Stimulated activated CD4-positive, alpha-beta T cell treated with anti-CD3 and anti-CD28 coated beads, Interleukin-4, amount 100 ng/mL, for 48 hours (primary cell): ENCODE data around the gene SFXN5.
"Not testable (repeated sequence)": the region's sequence is repeated elsewhere in the genome, so short reads cannot be mapped to it uniquely, and the experiment has no call there.

Experiments
- DNase-seq, 2 donors: peaks; one replicate each; pipeline ENCODE4 v3.0.0-alpha.2; 2020; ENCODE audit warnings: low read depth in 2 of 2

The SFXN5 gene

DNA sequence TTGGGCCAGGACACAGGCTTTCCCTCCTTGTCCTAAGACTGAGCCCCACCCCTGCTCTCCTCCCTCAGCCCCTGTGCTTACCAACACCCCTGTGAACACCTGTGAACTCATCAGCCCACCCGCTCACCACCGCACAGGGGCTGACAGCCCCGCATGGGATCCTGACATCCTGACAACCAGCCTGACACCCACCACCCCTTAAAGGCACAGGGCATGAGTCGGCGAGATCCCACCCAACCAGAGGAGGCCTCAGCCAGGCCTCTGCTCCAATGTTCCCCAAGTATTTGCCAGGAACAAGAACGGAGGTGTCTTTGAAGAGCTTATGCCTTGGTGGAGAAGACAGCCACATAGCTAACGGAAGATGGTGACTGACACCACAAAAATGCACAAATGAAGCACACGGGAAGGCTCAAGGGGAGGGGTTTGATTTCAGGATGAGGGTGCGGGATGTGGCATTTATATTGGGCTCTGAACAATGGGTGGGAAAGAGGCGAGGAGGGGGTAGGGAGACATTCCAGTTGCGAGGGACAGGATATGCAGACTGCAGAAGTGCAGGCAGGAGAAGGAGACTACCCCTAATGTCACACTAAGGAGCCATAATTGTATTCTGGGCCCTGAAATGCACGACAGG is 30.2 kb upstream of the SFXN5 start:
- DNase-seq = no peak

DNA sequence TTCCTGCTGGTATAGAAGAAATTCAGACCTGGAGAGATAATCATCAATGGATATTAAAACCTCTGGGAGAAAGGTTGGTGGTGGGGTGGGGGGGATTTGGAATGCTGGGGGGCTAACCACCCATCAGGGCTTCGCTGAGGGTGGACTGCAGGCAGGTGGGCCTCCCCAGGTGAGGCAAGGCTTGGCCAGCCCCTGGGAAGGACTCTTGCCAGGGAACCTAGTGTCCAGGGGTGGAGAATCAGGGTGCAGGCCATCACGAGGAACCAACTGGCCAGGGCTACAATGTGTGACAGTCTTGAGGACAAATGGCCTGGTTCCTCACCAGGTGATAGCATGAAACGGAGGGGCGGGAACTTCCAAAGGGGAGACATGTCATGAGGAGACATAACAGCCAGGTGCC is 29.4 kb upstream of the SFXN5 start:
- no peak for DNase-seq

DNA sequence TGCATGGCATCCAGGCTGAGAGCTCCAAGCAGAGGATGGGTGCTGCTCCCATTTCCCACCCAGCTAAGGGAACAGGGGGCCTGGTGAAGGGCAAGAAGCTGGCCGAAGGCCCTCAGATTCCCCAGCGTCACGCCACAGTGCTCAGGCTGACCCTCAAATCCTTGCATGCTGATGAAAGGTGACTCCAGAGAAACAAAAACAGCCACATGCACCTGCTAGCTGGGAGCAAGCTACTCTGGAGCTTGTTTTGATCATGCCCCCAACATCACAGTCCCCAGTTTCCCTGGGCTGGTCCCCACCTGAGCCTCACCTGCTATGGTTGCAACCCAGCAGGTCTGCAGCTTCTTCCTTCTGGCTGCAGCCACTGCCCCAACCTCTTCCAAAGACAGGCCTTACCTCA is 28.0 kb upstream of the SFXN5 start:
- DNase-seq = no peak

DNA sequence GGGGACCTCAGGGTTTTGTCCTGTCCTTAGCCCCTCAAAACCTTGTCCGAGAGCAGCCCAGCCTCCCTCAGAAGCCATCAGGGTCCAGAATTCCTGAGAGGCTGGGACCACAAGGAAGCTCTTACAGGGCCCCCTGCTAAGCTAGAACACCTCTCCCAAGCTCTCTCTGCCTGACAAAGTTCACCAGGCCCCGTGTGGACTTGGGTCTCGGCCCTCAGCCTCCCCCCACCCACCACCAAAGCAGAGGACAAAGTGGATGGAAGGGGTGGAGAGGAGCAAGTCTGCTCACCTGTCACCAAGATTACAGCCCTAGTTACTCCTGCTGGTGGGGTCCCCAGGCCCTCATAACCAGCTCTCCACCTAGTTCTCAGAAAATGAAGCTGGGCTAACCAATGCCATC is 24.4 kb upstream of the SFXN5 start:
- no peak for DNase-seq

DNA sequence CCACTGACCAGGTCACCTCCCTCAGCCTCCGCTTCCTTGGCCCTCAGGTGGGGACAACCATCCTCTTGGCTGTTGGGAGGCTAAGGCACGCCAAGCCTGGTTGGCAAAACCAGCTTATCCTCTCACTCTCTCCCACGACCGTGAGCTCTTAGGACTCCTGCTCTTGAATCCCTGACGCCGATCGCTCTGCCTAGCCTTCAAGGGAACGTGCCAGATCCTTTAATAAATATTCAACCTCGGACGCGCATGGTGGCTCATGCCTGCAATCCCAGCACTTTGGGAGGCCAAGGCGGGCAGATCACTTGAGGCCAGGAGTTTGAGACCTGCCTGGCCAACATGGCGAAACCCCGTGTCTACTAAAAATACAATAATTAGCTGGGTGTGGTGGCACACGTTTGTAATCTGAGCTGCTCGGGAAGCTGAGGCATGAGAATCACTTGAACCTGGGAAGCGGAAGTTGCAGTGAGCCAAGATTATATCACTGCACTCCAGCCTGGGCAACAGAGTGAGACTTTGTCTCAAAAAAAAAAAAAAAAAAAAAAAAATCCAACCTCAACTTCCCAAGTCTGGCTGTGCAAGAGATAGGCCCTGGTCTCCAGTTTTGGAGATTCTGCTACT is 22.2 kb upstream of the SFXN5 start:
- not testable (repeated sequence) for DNase-seq

DNA sequence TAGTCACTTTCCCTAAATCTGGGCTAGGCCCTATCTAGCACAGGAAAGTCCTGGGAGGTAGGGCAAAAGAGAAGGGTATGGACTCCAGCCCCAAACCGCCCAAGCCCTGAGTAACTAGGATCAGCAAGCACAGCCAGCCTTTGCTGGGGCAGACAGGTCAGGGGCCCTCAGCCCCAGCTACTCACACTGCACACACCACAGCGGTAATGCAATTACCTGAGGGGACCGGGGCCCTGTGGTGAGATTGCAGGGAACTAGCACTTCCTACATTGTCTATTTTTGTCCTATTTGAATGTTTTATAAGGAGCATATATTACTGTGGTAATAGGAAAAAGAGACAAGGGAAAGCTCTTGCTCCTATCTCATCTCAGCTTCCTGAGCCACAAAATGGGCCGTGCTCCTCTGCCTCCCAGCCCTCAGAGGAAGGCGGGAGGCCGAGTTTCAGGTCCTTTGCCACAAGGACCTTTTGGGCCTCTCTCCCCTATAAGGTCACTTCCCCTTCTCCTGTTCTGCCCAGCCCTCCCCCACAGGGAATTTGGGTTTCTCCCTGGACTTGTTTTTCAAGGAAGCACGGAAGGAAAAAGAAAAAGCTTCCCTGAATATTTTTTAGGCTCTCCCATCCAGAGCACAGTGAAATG is 20.8 kb upstream of the SFXN5 start:
- DNase-seq = no peak

DNA sequence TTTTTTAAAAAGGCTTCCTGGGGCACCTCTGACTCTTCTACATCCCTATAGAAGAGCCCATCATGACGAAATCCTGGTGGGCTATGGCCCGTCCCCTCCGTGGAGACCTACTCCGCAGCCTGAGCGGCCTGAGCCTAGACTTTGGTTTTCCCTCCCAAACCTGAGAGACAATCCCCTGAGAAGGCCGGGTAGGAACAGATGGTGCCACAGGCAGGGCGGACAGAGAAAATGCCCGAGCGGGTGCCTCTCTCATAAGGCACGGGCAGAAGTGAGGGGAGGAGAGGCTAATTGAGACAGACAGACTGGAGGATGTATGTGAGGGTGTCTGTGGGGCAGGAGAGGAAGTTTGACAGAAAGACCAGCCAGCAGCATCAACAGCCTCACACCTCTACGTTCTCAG is 20.2 kb upstream of the SFXN5 start:
- DNase-seq = no peak

DNA sequence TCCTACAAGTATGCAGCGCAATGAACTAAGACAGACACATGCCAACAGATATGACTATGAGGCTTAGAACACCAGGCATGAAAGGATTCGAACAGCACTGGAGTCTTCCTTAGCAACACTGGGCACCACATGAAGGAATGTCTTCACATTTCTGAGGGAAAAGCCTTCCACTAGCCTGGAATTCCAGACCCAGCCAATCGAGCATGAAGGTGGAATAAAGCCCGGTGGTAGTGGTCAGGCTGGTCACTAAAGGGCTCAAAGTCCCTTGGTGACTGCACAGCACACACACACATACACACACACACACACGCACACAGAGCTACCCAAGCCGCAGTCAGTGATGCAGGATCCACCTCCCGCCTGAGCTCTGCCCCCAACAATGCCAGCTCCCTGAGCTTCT is 19.7 kb upstream of the SFXN5 start:
- DNase-seq = no peak

DNA sequence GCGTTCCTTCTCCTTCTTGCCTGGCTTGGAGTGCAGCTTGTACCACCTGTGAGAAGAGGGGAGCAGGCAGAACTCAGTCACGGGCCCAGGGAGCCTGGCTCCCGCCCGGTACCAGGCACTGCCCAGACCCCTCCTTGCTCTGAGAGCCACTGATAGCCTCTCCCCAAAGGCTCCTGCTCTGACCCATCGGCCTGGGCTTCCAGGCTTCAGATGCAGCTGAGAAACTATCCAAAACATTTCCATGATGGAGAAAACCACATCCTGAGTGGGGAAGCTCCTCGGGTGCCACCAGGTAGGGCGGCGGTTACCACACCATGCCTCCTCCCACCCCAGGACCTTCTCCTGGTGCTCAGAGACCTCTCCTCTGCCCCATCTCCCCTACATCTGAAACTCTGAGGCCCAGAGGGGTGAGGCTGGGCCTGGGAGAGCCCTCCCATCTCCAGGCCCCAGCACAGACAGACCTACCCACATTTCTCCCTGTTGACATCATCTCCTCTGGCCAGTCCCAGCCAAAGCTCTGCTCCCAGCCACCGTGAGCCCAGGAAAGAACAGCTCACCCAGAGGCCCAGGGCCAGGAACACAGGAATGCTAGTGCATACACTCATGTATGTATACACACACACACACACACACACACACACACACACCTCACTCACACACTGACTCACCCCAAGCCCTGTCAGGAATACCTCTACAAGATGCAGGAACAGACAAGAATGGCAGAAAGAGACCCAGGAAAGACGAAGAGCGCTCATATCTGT is 17.9 kb upstream of the SFXN5 start:
- no peak for DNase-seq

DNA sequence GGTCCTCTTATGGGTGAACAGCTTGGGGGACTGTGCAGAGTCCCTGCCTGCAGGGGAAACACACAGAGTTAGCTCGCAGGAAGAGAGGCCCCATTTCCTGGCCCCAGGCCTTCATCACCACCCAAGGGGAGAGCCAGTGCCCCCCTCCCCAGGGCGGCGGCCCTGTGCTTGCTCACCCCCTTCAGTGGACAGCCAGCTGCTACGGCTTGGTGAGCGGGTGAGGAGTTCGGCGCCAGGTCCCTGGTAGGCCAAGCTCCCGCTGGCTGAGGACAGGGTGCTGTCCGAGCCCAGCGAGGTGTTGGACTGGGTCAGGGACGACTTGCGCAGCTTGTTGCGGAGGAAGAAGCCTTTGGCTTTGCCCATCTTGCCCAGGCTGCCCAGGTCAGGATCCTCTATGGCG is 17.2 kb upstream of the SFXN5 start:
- DNase-seq = no peak

DNA sequence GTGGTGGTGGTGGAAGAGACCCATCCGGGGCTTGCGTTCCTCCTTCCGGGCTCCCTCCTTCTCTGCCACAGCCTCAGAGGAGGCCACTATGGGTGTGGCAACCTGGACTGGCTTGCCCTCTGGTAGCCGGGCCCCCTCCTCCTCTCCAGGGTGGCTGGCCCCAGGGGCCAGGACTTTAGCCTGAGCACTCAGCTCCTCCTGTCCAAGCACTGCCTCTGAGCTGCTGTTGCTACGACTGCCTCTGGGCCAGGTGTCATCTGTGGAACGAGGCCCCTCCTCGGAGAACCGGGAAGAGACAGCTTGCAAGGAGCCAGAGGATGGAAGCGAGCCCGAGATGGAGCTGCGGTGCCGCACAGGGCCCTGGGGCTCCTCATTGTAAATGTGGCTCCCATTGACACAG is 16.7 kb upstream of the SFXN5 start:
- no peak for DNase-seq

DNA sequence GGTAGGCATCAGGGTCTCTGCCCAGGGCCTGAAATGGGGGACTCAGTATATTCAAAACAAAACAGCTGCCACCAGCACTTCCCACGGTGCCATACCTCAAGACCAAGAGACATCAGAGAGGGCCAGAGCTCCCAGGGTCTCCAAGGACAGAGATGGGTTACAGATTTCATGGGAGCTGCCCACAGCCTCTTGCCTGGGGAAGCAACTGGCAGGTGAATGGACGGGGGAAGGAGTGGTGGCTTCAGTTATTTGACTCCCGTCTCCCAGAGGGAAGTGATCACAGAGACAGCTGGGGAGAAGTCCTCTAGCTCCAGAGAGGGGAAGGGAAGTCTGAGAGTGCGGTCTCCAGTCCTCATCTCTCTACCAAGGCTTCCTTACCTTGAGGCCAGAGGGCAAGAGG is 15.8 kb upstream of the SFXN5 start:
- DNase-seq = no peak

DNA sequence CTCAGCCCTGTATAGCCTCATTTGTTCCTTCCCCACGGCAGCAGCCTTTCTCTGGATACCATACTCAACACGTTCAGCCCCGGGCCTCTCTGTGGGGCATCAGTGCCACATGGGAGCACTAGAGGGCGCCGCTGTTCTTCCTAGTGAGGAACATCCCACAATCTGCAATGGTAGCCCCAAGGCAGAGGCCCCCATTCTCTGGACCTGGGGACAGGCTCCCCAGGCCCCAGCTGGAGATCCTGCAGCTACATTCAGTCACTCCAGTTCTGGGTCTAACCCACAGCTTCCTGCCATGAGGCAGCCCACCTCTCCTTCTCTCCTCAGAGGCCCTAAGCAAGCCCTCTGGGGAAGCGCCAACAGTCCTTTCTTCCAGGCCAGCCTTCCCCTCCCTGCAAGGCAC is 14.2 kb upstream of the SFXN5 start:
- DNase-seq = peak; percentile 74 to 85

DNA sequence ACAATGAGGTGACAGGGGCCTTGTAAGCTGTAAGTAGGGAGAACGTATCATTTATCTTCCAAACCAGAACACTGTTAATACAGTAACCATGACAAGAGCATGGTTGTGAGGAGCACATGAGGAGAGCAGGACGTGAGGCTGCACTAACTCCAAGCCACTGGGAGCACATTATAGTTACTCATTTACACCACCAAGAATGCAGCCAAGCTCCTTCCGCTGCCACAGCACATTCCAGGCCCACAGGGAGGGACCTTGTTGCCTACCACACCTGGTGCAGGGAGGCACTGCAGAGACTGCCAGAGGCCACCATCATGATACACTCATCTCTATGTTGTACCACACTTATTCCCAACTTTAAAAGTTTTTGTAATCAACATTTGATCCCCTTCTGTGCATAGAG is 13.5 kb upstream of the SFXN5 start:
- DNase-seq = no peak

DNA sequence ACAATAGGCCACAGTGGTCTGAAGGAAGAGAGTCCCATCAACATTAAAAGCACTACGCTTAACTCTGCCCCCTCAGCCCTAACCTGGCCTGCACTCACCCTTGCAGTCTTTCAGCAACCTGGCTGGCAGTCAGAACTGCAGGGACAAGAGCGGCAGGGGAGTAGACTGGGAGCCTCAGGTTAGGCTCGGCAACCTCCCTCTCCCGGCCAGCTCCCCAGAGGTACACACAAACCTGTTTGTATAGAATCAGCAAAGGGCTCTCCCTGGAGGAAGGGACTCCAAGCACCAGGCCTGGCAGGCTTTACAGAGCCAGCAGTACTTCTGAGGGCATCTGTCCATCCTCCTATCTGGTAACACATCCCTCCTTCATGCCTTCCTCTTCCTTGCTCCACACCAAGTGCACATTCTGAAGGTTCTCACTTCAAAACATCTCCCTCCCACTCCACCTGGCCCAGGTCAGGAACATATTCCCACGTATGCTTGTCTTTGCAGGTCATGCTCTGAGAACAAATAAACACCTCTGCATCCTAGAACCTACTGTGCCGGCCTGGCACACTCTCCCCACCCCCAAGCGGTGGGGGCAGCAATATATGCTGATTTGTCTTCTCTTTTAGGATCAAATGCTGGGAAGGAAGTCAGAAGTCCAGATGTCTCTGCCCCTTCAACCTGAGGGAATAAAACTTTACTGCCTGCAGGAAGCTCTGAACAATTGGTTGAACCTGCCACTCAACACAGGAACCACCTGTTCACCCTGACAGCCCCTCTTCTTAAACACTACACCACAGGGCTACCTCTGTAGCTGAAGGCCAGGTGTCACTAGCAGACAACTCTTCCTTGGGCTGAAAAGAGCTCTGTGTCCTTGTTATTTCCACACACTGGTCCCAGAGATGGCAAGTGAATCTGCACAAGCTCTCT is 12.6 kb upstream of the SFXN5 start:
- no peak for DNase-seq

DNA sequence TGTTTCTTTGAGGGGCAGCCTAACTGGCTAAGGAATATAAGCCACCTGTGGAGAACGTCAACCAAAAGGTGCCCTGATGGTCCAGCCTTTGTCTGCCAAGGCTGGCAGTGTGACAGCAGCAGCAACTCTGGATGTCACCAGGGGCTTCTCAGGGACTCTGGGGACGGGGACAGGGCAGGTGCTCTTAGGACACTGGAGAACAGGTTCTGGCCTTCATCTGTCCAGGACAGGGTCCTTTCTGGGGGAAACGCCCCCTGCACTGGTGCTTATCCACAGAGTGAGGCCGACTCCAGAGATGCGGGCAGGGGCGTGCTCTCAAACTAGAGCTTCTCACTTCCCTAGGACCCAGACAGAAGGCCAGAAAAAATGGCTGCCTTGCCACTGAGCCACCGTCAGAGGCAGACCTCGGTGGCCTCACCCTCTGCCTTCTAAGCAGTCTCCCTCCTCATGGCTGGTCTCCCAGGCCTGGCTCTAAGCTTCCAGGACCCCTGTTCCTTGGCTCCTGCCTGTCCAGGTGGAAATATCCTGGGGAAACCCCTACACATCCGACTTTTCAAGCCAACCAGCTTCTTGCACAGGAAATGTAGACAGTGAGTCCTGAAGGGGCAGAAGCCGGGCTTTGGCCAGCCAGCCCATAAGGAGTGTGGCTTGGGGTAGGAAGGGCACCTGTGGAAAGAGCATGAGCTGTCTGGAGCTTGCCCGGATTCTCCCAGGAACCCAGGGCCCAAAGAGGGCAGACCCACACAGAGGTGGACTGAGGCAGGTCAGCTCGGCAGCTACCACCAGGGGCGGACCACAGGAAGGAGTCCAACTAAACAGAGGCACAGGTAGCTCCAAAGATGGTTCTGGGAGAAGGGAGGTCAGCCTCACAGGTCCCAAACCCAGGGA is 11.3 kb upstream of the SFXN5 start:
- DNase-seq = no peak

DNA sequence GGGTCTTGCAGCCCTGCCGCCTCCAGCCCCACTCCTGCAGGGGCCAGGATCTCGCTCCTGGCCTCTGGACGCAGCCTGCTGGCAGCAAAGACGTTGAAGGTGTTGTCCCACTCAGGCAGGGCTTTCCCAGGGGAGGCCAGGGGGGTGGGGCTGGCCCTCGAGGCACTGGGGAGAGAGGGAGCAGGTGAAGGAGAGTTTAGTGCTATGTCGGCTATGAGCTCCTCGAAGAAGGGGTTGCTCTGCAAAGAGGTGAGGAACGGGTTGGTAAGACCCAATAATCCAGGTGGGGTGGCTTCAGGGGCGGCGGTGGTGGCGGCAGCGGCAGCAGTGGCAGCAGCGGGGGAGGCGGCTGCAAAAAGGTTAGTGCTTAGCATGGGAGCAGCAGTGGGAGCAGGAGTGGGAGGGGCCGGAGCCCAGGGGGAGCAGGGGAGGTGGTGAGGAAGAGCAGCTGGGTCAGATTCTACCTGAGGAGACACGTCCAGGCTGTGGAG is 9.7 kb upstream of the SFXN5 start:
- DNase-seq = no peak

DNA sequence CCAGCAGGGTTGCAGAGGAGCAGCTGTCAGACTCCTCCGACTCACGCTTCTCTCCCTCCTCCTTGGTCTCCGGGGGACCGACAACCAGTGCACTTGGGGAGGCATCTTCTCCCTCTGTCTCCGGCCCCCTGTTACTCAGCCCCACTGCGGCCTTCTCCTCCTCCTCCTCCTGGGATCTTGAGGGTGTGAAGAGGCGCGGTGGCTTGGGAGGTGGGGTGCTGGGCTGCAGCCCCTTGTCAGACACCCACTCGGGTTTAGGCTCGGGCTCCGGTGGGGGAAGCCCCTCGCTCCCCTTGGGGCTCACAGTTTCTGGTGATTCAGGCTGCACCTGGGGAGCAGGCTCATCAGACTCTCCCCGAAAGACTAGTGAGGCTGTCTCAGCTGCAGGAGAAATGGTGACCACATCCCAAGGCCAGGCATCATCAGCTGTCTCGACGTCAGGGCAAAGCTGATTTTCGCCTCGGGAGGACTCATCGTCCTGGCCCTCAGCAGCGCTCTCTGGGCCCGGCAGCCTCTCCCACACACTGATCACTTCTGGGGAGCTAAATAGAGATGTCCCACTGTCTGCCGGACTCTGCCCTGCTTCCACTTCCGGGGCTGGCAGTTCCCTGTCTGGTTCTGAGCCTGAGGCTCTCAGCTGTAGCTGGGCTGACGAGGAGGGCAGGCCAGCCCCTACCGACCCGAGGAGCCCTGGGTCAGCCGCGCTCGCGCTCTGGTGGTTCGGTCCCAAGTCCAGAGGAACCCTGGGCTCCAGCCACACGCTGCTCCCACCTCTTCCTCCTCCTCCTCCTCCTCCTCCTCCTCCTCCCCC is 9.0 kb upstream of the SFXN5 start:
- DNase-seq = no peak

DNA sequence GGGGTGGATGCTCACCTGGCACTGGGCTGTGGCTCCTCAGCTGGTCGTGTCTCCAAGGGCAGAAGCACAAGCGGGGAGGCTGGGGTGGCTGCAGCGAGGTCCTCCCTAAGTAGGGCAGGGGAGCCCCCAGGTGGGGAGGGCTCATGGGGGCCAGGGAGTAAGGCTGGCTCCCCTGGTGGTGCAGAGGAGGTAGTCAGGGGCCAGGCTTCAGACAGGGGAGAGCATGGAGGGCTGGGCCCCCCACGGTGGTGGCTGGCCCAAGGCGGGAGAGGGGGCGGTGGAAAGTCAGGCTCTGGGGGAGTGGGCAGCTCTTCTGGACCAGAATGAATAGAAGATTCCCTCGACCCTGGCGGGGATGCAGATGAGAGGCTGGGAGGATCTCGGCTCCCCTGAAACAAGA is 8.1 kb upstream of the SFXN5 start:
- DNase-seq = no peak
